ENCODE data around the gene FRMD5.

The FRMD5 gene

DNA sequence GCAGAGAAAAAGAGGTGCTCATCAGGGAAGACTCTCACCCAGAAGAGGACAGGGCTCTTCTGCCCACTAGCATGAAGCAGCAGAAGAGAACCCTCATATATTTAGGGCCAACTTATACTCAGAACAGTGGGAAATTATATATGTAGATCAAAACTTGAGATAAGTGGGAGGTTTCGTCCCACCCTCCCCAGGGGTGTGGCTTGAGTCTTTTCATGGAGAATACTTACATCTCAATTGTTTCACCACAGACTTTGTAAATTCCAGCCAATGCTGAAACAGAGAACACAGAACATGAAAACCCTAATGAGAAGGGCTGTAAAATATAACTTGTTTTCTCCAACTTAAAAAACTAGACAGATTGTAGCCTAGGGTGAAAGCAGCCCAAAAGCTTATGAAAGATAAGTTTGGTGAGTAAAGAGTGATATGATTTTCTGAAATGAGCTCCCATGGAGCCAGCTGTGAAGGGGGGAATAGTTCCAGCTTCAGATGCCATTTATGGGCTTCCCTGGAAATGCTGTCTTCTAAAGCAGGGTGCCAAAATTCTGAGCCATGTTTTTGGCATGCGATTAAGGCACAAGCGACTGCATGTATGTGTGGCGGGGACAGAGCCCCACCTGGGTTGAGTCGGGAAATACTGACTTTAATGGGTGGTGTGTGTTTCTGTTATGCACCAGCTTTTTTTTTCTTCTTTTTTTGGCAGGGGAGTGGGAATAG is 275.4 kb downstream of the FRMD5 start:
- H2AFZ ChIP-seq (ENCODE audit: low read depth) = no peak overlapping the region
- H3K27me3 ChIP-seq (ENCODE audit: insufficient read depth, low read depth) = no peaks in the 10 kb centered on the region
- TF ChIP-seq, protein P1, sequence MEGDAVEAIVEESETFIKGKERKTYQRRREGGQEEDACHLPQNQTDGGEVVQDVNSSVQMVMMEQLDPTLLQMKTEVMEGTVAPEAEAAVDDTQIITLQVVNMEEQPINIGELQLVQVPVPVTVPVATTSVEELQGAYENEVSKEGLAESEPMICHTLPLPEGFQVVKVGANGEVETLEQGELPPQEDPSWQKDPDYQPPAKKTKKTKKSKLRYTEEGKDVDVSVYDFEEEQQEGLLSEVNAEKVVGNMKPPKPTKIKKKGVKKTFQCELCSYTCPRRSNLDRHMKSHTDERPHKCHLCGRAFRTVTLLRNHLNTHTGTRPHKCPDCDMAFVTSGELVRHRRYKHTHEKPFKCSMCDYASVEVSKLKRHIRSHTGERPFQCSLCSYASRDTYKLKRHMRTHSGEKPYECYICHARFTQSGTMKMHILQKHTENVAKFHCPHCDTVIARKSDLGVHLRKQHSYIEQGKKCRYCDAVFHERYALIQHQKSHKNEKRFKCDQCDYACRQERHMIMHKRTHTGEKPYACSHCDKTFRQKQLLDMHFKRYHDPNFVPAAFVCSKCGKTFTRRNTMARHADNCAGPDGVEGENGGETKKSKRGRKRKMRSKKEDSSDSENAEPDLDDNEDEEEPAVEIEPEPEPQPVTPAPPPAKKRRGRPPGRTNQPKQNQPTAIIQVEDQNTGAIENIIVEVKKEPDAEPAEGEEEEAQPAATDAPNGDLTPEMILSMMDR (conservative IDR thresholded peaks at IDR 0.05; ENCODE audit: low read depth, low read length) = no peak
- H3K27ac ChIP-seq = no peak overlapping the region
- H3K79me2 ChIP-seq (ENCODE audit: insufficient read depth, low read depth) = no peaks in the 10 kb centered on the region
- H3K4me1 ChIP-seq (ENCODE audit: low read depth, poor library complexity, severe bottlenecking) = no peaks in the 10 kb centered on the region
- H3K36me3 ChIP-seq (ENCODE audit: insufficient read depth) = no peaks in the 10 kb centered on the region
- no peaks in the 10 kb centered on the region for H4K20me1 ChIP-seq (ENCODE audit: insufficient read depth)
- no peak overlapping the region for H3K9ac ChIP-seq
- no peak overlapping the region for H3K4me3 ChIP-seq (IDR thresholded peaks at IDR 0.05; ENCODE audit: insufficient read depth, low read depth, low read length)
- no peak overlapping the region for H3K4me2 ChIP-seq

DNA sequence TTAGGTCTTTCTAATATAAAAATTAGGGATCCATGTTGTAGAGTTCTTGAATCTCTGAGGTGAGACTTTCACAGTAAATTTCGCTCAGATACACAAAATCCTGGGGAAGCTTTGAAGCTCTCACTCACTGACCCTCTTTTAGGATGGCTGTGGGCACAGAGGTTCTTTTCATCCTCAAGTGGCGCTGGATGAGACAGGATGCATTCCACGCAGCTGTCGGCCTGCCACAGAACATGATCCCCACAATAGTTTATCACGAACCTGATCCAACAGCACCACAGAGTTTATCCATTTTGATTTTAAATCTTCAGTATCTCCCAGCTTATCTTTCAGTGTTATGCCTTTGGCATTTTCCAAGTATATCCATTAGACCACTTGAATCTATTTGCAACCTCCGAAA is 276.4 kb downstream of the FRMD5 start:
- Histone ChIP-seq H3K79me2 (ENCODE audit: insufficient read depth, low read depth) (no peaks in the 10 kb centered on the region), H3K4me1 (ENCODE audit: low read depth, poor library complexity, severe bottlenecking) (no peaks in the 10 kb centered on the region), H4K20me1 (ENCODE audit: insufficient read depth) (no peaks in the 10 kb centered on the region), H3K36me3 (ENCODE audit: insufficient read depth) (no peaks in the 10 kb centered on the region), H3K27me3 (ENCODE audit: insufficient read depth, low read depth) (no peaks in the 10 kb centered on the region), H3K4me2 (no peak overlapping the region), H2AFZ (ENCODE audit: low read depth) (no peak overlapping the region), H3K9ac (no peak overlapping the region), H3K4me3 (IDR thresholded peaks at IDR 0.05; ENCODE audit: insufficient read depth, low read depth, low read length) (no peak overlapping the region), H3K27ac (no peak overlapping the region)
- TF ChIP-seq, protein P1 (conservative IDR thresholded peaks at IDR 0.05; ENCODE audit: low read depth, low read length) = no peak

DNA sequence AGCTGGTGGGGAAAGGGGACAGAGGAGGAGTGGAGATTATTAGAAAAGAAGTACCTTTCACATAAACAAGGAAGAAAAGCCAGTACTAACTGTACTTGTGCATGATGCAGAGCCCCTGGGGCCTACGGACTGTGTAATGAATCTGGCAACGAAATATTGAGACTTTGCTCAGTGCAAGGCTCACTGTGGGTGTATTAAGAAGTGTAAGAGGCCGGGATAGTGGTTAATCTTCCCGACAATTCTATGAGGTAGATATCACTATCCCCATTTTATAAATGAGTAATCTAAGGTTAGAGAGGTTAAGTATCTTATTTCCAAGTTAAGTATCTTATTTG is 278.8 kb downstream of the FRMD5 start:
- no peak overlapping the region for H3K9ac ChIP-seq
- H3K36me3 ChIP-seq (ENCODE audit: insufficient read depth) = no peaks in the 10 kb centered on the region

DNA sequence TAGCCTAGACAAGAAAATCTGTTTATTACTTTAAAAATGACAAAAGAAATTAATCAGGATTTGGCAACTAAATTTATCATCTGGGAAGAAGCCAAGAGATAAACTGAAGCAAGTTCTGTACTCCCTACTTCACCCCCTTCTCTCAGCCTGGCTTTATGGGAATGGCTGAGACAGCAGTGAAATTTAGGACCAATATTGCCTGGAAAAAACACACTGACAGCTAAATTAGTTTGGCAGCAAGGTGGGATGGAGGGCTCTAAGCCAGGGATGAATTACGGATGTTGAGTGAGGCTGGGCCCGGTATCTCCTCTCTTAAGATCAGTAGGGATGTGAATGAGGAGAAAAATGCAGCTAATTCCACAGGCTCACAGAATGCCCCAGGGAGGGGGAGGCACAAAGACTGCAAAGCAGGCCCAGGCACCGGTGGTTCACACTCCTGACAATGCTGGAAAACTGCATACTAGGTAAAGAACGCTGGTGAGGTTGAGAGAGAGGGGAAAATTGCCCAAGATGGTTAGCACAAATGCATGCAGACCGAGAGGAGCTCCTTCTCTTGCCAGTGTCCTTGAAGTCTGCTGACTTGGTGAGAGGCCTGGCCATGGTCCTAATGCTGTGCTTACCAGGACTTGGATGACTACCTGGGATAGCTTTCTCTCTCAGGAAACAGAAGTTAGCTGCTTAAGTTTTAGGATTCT is 279.3 kb downstream of the FRMD5 start:
- Histone ChIP-seq H4K20me1 (ENCODE audit: insufficient read depth) (no peaks in the 10 kb centered on the region), H3K27ac (no peak overlapping the region), H3K9ac (no peak overlapping the region), H3K4me3 (IDR thresholded peaks at IDR 0.05; ENCODE audit: insufficient read depth, low read depth, low read length) (no peak overlapping the region), H3K4me2 (no peak overlapping the region), H3K79me2 (ENCODE audit: insufficient read depth, low read depth) (no peaks in the 10 kb centered on the region), H3K4me1 (ENCODE audit: low read depth, poor library complexity, severe bottlenecking) (no peaks in the 10 kb centered on the region), H3K36me3 (ENCODE audit: insufficient read depth) (no peaks in the 10 kb centered on the region), H3K27me3 (ENCODE audit: insufficient read depth, low read depth) (no peaks in the 10 kb centered on the region), H2AFZ (ENCODE audit: low read depth) (no peak overlapping the region)
- TF ChIP-seq, protein P1 (conservative IDR thresholded peaks at IDR 0.05; ENCODE audit: low read depth, low read length) = no peak

More for the DNA sequence above, 278.8 kb downstream of the FRMD5 start:
- Histone ChIP-seq H3K4me1 (ENCODE audit: low read depth, poor library complexity, severe bottlenecking) (no peaks in the 10 kb centered on the region), H3K79me2 (ENCODE audit: insufficient read depth, low read depth) (no peaks in the 10 kb centered on the region), H4K20me1 (ENCODE audit: insufficient read depth) (no peaks in the 10 kb centered on the region), H3K27ac (no peak overlapping the region), H3K27me3 (ENCODE audit: insufficient read depth, low read depth) (no peaks in the 10 kb centered on the region), H2AFZ (ENCODE audit: low read depth) (no peak overlapping the region), H3K4me2 (no peak overlapping the region), H3K4me3 (IDR thresholded peaks at IDR 0.05; ENCODE audit: insufficient read depth, low read depth, low read length) (no peak overlapping the region)
- TF ChIP-seq, protein P1 (conservative IDR thresholded peaks at IDR 0.05; ENCODE audit: low read depth, low read length) = no peak
